HG03457 (cell line): ENCODE results near the gene LRRC10B.

Source experiments
- ATAC-seq: cut with Tn5 transposase; IDR thresholded peaks from one replicate; pipeline ENCODE4 v1.9.1; 2021; ENCODE audit warnings: moderate number of reproducible peaks; ENCODE audit not compliant: unreplicated experiment

LRRC10B gene

GRCh38 chr11:61486011-61486620 lies 22.4 kb upstream of the LRRC10B start:
- ATAC-seq = no peak

GRCh38 chr11:61486779-61487178 lies 21.8 kb upstream of the LRRC10B start:
- ATAC-seq = no peak

GRCh38 chr11:61487342-61488025 lies 21.1 kb upstream of the LRRC10B start:
- ATAC-seq = no peak

GRCh38 chr11:61488651-61489291 lies 19.8 kb upstream of the LRRC10B start:
- ATAC-seq = no peak

GRCh38 chr11:61489833-61490721 lies 18.5 kb upstream of the LRRC10B start:
- no peak for ATAC-seq

- ATAC-seq = no peak
Observed at GRCh38 chr11:61491736-61492395, 16.7 kb upstream of the LRRC10B start.

GRCh38 chr11:61494381-61494961 lies 14.1 kb upstream of the LRRC10B start:
- no peak for ATAC-seq

GRCh38 chr11:61495801-61496601 lies 12.5 kb upstream of the LRRC10B start:
- no peak for ATAC-seq

GRCh38 chr11:61496602-61497400 lies 11.7 kb upstream of the LRRC10B start:
- no peak for ATAC-seq

- ATAC-seq = no peak
Observed at GRCh38 chr11:61497473-61497872, 11.1 kb upstream of the LRRC10B start.

GRCh38 chr11:61497876-61498275 lies 10.7 kb upstream of the LRRC10B start:
- no peak for ATAC-seq

GRCh38 chr11:61498767-61499341 lies 9.7 kb upstream of the LRRC10B start:
- ATAC-seq = no peak

GRCh38 chr11:61499816-61500491 lies 8.6 kb upstream of the LRRC10B start:
- ATAC-seq = no peak

GRCh38 chr11:61502522-61502921 lies 6.0 kb upstream of the LRRC10B start:
- no peak for ATAC-seq

- ATAC-seq = no peak
Observed at GRCh38 chr11:61503135-61503770, 5.3 kb upstream of the LRRC10B start.

GRCh38 chr11:61505106-61505505 lies 3.4 kb upstream of the LRRC10B start:
- no peak for ATAC-seq

GRCh38 chr11:61505640-61506155 lies 2.9 kb upstream of the LRRC10B start:
- no peak for ATAC-seq
